Limb (tissue), 2 donors: ENCODE data around the gene PAM.
"Not testable (repeated sequence)": the region's sequence is repeated elsewhere in the genome, so short reads cannot be mapped to it uniquely, and the experiment has no call there.

ENCODE experiments used
- DNase-seq, 2 donors: peaks; one replicate each; pipeline ENCODE4 v3.0.0-alpha.2; 2016; ENCODE audit errors: extremely low spot score in 2 of 2

Gene PAM

GRCh38 chr5:102893942-102894341 is 138.8 kb downstream of the PAM start:
- DNase-seq, result no peak

- no peak for DNase-seq
These were observed 140.1 kb downstream of the PAM start for GRCh38 chr5:102895234-102895633.

GRCh38 chr5:102895976-102896375 is 140.9 kb downstream of the PAM start:
- DNase-seq, result no peak

GRCh38 chr5:102901424-102902134 is 146.5 kb downstream of the PAM start:
- DNase-seq, result no peak

GRCh38 chr5:102902135-102902448 is 147.0 kb downstream of the PAM start:
- no peak for DNase-seq

- no peak for DNase-seq
These were observed 147.5 kb downstream of the PAM start for GRCh38 chr5:102902647-102903046.

- DNase-seq, result no peak
These were observed 148.2 kb downstream of the PAM start for GRCh38 chr5:102903074-102903871.

- no peak for DNase-seq
These were observed 150.0 kb downstream of the PAM start for GRCh38 chr5:102905056-102905455.

- DNase-seq, result not testable (repeated sequence)
These were observed 152.0 kb downstream of the PAM start for GRCh38 chr5:102907099-102907498.

- DNase-seq, result no peak
These were observed 155.4 kb downstream of the PAM start for GRCh38 chr5:102910240-102911226.

GRCh38 chr5:102911973-102912372 is 156.9 kb downstream of the PAM start:
- DNase-seq, result peak in 1 of 2 donors; percentile 30

GRCh38 chr5:102916109-102916508 is 161.0 kb downstream of the PAM start:
- DNase-seq, result no peak

- DNase-seq, result no peak
These were observed 164.0 kb downstream of the PAM start for GRCh38 chr5:102918986-102919610.

GRCh38 chr5:102920762-102921161 is 165.7 kb downstream of the PAM start:
- no peak for DNase-seq

- DNase-seq, result no peak
These were observed 166.4 kb downstream of the PAM start for GRCh38 chr5:102921341-102922044.

- DNase-seq, result peak in 1 of 2 donors; percentile 59
These were observed 167.1 kb downstream of the PAM start for GRCh38 chr5:102922111-102922720.

- peak in 1 of 2 donors; percentile 61 for DNase-seq
These were observed 167.8 kb downstream of the PAM start for GRCh38 chr5:102922799-102923477.

- no peak for DNase-seq
These were observed 169.9 kb downstream of the PAM start for GRCh38 chr5:102924963-102925362.

GRCh38 chr5:102927007-102927406 is 171.9 kb downstream of the PAM start:
- DNase-seq, result no peak

GRCh38 chr5:102930244-102930643 is 175.1 kb downstream of the PAM start:
- DNase-seq, result no peak
